ENCODE data around the gene TTC28.

The TTC28 gene

DNA sequence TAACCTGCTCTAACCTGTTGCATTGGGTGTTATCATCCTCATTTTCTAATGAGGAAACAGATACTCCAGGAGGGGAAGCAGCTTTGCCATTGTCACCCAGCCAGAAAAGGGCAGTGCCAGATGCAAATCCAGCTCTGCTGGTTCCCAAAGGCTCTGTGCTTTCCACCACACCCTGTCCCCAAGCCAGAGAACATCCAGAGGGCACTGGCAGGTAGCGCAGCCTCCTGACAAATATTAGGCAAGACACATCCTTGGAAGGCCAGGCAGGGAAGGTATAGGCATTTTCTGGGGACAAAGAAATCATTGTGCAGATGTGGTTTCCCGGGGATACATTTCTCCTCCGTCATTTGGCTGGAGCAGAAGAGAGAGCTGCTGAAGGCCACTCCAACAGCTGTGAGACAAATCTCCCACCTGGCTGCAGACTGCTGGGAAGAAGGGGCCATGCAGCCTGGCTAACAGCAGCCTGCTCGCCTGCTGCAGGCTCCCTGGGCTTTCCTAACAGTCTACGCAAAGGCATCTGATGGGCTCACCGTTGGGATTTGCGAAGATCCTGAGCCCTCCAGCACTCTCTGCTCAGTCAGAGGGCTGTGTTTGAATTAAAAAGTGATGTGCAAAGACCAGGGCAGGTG is 666.7 kb downstream of the TTC28 start:
- Histone ChIP-seq H3K4me3 (ENCODE audit: low read depth, low read length) (no peak overlapping the region), H3K36me3 (ENCODE audit: control insufficient read depth in 2 of 2, insufficient read depth in 1 of 2, low read length in 2 of 2) (peaks cover 0 to 9% of the 10 kb centered on the region in 2 experiments; a peak in 1 of 3 replicates), H3K9me3 (ENCODE audit: control insufficient read depth, insufficient read depth, low read depth, low read length) (no peaks in the 10 kb centered on the region), H3K4me1 (ENCODE audit: control insufficient read depth, insufficient read depth, low read length) (no peaks in the 10 kb centered on the region), H3K27ac (ENCODE audit: extremely low read depth, low read depth, low read length) (no peak overlapping the region)
- ChIA-PET CTCF (no interaction called here), POLR2A (no interaction called here)
- TF ChIP-seq ZNF707 (tag by site-specific recombination; IDR thresholded peaks at IDR 0.05) (no peak), YY2 (tag by site-specific recombination; IDR thresholded peaks at IDR 0.05) (no peak), SCRT2 (tag by site-specific recombination; IDR thresholded peaks at IDR 0.05) (peak; percentile 63; the same call in 1 of the 2 replicates), SCRT1 (tag by site-specific recombination; IDR thresholded peaks at IDR 0.05; ENCODE audit: borderline replicate concordance) (peak; percentile 26; the same call in 1 of the 2 replicates), ZNF202 (tag by site-specific recombination; IDR thresholded peaks at IDR 0.05; ENCODE audit: borderline replicate concordance) (no peak), ZFP69B (tag by site-specific recombination; IDR thresholded peaks at IDR 0.05) (no peak), ZFP37 (tag by site-specific recombination; IDR thresholded peaks at IDR 0.05) (no peak)
- TF ChIP-seq, protein P1, sequence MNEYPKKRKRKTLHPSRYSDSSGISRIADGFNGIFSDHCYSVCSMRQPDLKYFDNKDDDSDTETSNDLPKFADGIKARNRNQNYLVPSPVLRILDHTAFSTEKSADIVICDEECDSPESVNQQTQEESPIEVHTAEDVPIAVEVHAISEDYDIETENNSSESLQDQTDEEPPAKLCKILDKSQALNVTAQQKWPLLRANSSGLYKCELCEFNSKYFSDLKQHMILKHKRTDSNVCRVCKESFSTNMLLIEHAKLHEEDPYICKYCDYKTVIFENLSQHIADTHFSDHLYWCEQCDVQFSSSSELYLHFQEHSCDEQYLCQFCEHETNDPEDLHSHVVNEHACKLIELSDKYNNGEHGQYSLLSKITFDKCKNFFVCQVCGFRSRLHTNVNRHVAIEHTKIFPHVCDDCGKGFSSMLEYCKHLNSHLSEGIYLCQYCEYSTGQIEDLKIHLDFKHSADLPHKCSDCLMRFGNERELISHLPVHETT (tag by site-specific recombination; IDR thresholded peaks at IDR 0.05) = no peak

DNA sequence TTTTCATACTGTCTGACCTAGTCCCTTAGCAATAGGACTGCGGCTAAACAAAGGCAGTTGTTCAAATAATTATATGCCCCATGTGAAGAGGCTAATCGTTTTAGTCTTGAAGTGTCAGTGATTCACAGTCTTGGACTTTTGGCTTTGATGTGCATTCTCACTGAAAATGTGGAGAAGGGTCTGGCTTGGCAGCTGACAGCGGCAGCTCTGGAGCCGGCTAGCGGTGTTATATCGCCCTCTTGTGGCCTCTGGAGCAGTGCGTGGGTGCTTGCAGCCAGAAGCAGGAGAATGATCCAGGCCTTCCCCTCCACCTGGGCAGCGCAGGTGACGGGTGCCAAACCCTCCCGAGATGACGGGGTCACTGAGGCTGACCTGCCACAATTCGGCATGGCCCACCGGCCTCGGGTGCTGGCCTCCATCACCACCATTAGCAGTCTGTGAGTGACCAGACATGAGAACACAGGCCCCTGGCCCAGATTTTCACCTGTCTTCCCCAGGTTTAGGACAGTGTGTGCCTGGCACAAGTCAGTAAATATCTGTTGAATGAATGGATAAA is 670.3 kb downstream of the TTC28 start:
- Histone ChIP-seq H3K4me1 (ENCODE audit: control insufficient read depth, insufficient read depth, low read length) (no peaks in the 10 kb centered on the region), H3K9me3 (ENCODE audit: control insufficient read depth, insufficient read depth, low read depth, low read length) (no peaks in the 10 kb centered on the region), H3K4me3 (ENCODE audit: low read depth, low read length) (no peak overlapping the region), H3K36me3 (ENCODE audit: control insufficient read depth in 2 of 2, insufficient read depth in 1 of 2, low read length in 2 of 2) (peaks cover 0 to 9% of the 10 kb centered on the region in 2 experiments; a peak in 1 of 3 replicates), H3K27ac (ENCODE audit: extremely low read depth, low read depth, low read length) (no peak overlapping the region)
- ChIA-PET POLR2A (no interaction called here), CTCF (interaction anchor here (0.6 to 6.6 kb wide), 13 partner anchors 18 to 1253 kb away, joined by 3 to 61 read pairs (median 4); no protein-coding TSS in a partner anchor)
- no peak for TF ChIP-seq KLF7 (tag by site-specific recombination; IDR thresholded peaks at IDR 0.05; ENCODE audit: borderline replicate concordance)
- no peak for TF ChIP-seq ZNF558 (tag by site-specific recombination; IDR thresholded peaks at IDR 0.05)
- TF ChIP-seq YY1 (tag by site-specific recombination; IDR thresholded peaks at IDR 0.05) = no peak
- no peak for TF ChIP-seq ZNF146 (tag by site-specific recombination; IDR thresholded peaks at IDR 0.05)
- no peak for TF ChIP-seq ZNF292 (tag by site-specific recombination; IDR thresholded peaks at IDR 0.05; ENCODE audit: borderline replicate concordance, low read depth)
- TF ChIP-seq GLI2 (tag by site-specific recombination; IDR thresholded peaks at IDR 0.05; ENCODE audit: borderline replicate concordance, low read depth) = no peak
- TF ChIP-seq ZNF239 (tag by site-specific recombination; IDR thresholded peaks at IDR 0.05) = no peak
- peak; percentile 36; the same call in 1 of the 2 replicates for TF ChIP-seq ZSCAN30 (tag by site-specific recombination; IDR thresholded peaks at IDR 0.05)
- no peak for TF ChIP-seq ZNF174 (tag by site-specific recombination; IDR thresholded peaks at IDR 0.05)
- no peak for TF ChIP-seq ZNF513 (tag by site-specific recombination; IDR thresholded peaks at IDR 0.05)
- TF ChIP-seq KLF10 (tag by site-specific recombination; IDR thresholded peaks at IDR 0.05) = no peak
- no peak for TF ChIP-seq ZNF132 (tag by site-specific recombination; IDR thresholded peaks at IDR 0.05; ENCODE audit: borderline replicate concordance)
- no peak for TF ChIP-seq ZNF521 (tag by site-specific recombination; IDR thresholded peaks at IDR 0.05)
- no peak for TF ChIP-seq YY2 (tag by site-specific recombination; IDR thresholded peaks at IDR 0.05)
- TF ChIP-seq ZNF510 (tag by site-specific recombination; IDR thresholded peaks at IDR 0.05; ENCODE audit: insufficient replicate concordance) = no peak
- TF ChIP-seq, protein P2, sequence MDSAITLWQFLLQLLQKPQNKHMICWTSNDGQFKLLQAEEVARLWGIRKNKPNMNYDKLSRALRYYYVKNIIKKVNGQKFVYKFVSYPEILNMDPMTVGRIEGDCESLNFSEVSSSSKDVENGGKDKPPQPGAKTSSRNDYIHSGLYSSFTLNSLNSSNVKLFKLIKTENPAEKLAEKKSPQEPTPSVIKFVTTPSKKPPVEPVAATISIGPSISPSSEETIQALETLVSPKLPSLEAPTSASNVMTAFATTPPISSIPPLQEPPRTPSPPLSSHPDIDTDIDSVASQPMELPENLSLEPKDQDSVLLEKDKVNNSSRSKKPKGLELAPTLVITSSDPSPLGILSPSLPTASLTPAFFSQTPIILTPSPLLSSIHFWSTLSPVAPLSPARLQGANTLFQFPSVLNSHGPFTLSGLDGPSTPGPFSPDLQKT (IDR thresholded peaks at IDR 0.05; ENCODE audit: borderline replicate concordance, low read depth, low read length) = no peak
- peak; percentile 32; the same call in 1 of the 2 replicates for TF ChIP-seq TRIM28 (IDR thresholded peaks at IDR 0.05; ENCODE audit: borderline replicate concordance, low read length)
- TF ChIP-seq ZNF155 (tag by site-specific recombination; IDR thresholded peaks at IDR 0.05) = no peak
- TF ChIP-seq ZFHX2 (tag by site-specific recombination; conservative IDR thresholded peaks at IDR 0.05) = peak; percentile 88
- TF ChIP-seq ZNF621 (tag by site-specific recombination; IDR thresholded peaks at IDR 0.05) = no peak
- TF ChIP-seq ZNF23 (tag by site-specific recombination; IDR thresholded peaks at IDR 0.05; ENCODE audit: borderline replicate concordance) = no peak
- TF ChIP-seq ZNF423 (tag by site-specific recombination; IDR thresholded peaks at IDR 0.05) = no peak
- TF ChIP-seq ZNF473 (tag by site-specific recombination; IDR thresholded peaks at IDR 0.05) = no peak
- TF ChIP-seq KLF9 (tag by site-specific recombination; IDR thresholded peaks at IDR 0.05; ENCODE audit: low read depth) = no peak

Data from HEK293 (cell line).